GM21447 (cell line): ENCODE results near the gene MELTF.

Source experiments
- ATAC-seq: cut with Tn5 transposase; IDR thresholded peaks from one replicate; pipeline ENCODE4 v1.9.1; 2021; ENCODE audit not compliant: unreplicated experiment

MELTF gene

GRCh38 chr3:196969134-196969659 lies 60.4 kb downstream of the MELTF start:
- ATAC-seq: peak; percentile 42

- ATAC-seq: peak; percentile 65
These were observed 61.1 kb downstream of the MELTF start, which contains the start of gene PIGZ for GRCh38 chr3:196968233-196969133. Gene PIGZ, minus strand, starts transcription at chr3:196968833. Its CDS starts 16,802 bp downstream, at chr3:196952031.

- ATAC-seq: no peak
These were observed 62.0 kb downstream of the MELTF start for GRCh38 chr3:196967412-196968232.

GRCh38 chr3:196966526-196967401 lies 62.9 kb downstream of the MELTF start:
- ATAC-seq: no peak

- no peak for ATAC-seq
These were observed 63.8 kb downstream of the MELTF start for GRCh38 chr3:196965804-196966173.

DNA sequence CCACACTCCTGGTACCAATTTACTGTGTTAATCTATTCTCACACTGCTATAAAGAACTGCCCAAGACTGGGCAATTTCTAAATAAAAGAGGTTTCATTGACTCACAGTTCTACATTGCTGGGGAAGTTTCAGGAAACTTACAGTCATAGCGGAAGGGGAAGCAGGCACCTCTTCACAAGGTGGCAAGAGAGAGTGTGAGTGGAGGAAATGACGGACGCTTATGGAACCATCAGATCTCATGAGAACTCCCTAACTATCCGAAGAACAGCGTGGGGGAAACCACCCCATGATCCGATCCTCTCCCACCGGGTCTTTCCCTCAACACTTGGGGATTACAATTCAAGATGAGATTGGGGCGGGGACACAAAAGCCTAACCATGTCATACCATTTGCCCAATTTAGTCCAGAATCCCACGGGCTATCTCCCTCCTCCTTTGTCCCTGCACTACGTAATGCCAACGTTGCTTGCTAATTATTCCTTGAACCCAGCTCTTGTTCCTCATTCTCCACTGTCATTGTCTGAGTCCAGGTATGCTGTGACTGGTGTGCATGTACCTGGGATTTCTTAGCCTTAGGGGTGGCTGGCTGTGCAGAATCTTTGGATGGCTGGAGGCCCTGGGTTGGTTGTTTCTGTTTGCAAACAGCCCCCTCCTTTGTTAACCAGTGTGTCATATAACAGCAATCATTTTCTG lies 64.4 kb downstream of the MELTF start:
- ATAC-seq: no peak

DNA sequence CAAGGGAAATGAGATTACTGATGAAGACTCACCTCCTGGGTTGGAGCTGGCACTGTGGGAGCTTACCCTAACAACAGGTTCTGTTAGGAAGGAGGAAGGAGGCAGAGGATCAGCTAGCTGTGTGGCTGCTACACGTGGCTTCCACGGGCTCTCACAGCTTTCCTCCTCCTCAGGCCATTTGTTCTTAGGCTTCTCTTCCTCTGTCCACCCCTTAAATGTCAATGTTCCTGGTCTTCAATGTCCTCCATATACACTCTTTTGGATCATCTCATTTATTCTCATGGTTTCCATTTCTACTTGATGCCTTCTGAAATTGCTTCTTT lies 66.0 kb downstream of the MELTF start:
- ATAC-seq: no peak

DNA sequence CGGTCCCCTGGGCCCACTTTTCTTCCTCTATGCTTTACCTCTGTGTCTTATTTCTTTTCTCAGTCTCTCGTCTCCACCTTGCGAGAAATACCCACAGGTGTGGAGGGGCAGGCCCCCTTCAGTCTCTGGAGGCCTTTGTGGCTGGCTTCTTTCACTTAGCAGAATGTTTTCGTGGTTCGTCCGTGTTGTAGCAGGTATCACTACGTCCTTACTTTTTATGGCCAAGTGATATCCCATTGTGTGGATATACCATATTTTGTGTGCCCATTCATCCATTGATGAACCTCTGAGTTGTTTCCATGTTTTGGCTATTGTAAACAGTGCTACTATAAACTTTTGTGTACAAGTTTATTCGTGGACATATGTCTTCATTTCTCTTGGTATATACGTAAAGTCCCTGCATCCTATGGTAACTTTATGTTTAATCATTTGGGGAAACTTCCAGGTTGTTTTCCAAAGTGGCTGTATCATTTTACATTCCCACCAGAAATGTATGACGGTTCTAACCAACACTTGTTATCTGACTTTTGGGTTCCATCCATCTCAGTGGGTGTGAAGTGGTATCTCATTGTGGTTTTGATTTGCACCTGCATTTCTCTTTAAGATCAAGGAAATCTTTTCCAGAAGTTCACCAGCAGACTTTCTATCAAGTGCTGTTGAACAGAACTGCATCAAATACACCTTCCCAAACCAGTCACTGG lies 66.5 kb downstream of the MELTF start:
- no peak for ATAC-seq

DNA sequence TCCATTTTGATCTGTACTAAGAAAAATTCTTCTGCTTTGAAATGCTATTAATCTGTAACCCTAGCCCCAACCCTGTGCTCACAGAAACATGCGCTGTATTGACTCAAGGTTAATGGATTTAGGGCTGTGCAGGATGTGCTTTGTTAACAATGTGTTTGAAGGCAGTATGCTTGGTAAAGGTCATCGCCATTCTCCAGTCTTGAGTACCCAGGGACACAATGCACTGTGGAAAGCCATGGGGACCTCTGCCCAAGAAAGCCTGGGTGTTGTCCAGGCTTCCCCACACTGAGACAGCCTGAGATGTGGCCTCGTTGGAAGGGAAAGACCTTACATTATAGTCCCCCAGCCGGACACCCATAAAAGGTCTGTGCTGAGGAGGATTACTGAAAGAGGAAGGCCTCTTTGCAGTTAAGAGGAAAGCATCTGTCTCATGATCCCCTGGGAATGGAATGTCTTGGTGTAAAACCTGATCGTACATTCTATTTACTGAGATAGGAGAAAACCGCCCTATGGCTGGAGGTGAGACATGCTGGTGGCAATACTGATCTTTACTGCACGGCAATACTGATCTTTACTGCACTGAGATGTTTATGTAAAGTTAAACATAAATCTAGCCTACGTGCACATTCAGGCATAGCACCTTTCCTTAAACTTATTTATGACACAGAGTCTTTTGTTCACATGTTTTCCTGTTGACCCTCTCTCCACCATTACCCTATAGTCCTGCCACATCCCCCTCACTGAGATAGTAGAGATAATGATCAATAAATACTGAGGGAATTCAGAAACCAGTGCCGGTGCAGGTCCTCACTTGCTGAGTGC lies 67.3 kb downstream of the MELTF start:
- no peak for ATAC-seq

DNA sequence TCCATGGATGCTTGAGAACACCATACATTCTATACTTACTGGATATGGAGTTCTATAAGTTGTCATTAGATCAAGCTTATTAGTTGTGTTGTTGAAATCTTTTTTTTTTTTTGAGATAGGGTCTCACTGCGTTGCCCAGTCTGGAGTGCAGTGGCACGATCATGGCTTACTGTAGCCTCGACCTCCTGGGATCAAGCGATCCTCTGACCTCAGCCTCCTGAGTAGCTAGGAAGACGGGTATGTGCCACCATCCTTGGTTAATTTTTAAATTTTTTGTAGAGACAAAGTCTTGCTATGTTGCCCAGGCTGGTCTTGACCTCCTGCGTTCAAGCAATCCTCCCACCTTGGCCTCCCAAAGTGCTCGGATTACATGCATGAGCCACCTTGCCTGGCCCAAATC lies 74.8 kb downstream of the MELTF start:
- no peak for ATAC-seq
